Vagina (tissue), 2 donors: Measurements from ENCODE around the gene CAPN9.

Source experiments
- POLR2AphosphoS5 ChIP-seq, 2 donors: sonication (generic); formaldehyde crosslinking; IDR thresholded peaks; one replicate each; pipeline ENCODE4 v1.9.0; 2017; ENCODE audit warnings: antibody characterized with exemption in 2 of 2, mild to moderate bottlenecking in 2 of 2, low read depth in 1 of 2; ENCODE audit not compliant: insufficient read depth in 1 of 2
- TF ChIP-seq, protein P1 (sequence below), 3 experiments: fragments of 450-650 bp in 2 of 3; fragments of 200-600 bp in 1 of 3; sonication (generic) in 1 of 3; IDR thresholded peaks; one replicate each; pipeline ENCODE4 v1.5.1; 2017 to 2019; ENCODE audit warnings: antibody characterized with exemption in 3 of 3, mild to moderate bottlenecking in 2 of 3, moderate library complexity in 2 of 3

DNA sequence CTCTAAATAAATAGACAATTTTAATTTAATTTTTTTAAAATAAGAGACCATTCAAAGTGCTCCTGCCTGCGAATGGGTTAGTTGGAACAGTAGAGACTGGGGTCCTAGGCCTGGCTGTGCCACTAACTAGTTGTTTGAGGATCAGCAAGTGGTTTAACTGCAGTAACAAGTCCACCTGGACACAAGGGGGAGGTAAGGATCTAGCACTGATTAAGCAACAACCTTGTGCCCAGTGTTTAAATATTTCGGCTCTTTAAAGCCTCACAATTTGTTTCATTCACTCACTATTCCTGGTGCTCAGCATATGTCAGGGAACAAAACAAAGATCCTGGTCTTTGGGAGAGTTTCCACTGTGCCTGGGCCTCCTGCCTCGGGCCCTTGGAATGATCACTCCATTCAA is 31.7 kb upstream of the CAPN9 start:
- TF ChIP-seq POLR2AphosphoS5 (IDR thresholded peaks at IDR 0.05; ENCODE audit: insufficient read depth in 1 of 2, low read depth in 1 of 2), result no peak
- TF ChIP-seq, protein P1, sequence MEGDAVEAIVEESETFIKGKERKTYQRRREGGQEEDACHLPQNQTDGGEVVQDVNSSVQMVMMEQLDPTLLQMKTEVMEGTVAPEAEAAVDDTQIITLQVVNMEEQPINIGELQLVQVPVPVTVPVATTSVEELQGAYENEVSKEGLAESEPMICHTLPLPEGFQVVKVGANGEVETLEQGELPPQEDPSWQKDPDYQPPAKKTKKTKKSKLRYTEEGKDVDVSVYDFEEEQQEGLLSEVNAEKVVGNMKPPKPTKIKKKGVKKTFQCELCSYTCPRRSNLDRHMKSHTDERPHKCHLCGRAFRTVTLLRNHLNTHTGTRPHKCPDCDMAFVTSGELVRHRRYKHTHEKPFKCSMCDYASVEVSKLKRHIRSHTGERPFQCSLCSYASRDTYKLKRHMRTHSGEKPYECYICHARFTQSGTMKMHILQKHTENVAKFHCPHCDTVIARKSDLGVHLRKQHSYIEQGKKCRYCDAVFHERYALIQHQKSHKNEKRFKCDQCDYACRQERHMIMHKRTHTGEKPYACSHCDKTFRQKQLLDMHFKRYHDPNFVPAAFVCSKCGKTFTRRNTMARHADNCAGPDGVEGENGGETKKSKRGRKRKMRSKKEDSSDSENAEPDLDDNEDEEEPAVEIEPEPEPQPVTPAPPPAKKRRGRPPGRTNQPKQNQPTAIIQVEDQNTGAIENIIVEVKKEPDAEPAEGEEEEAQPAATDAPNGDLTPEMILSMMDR (IDR thresholded peaks at IDR 0.05), result no peak
